Ascending aorta (tissue), 2 donors: ENCODE measurements around the gene TSPEAR. TPM values are rescaled to one million over a fixed set of nuclear protein-coding genes. Genes with fewer than 3 reads are reported as not detected.

ENCODE experiments used
- DNase-seq, 2 donors: peaks; one replicate each; pipeline ENCODE4 v3.0.0-alpha.2; 2019; ENCODE audit warnings: low spot score in 2 of 2
- H3K27ac ChIP-seq, 2 donors: fragments of 200-600 bp; sonication (generic); one replicate each; pipeline ENCODE4 v1.5.1; 2016 to 2017; ENCODE audit warnings: mild to moderate bottlenecking in 1 of 2
- H3K27me3 ChIP-seq: fragments of 200-600 bp; sonication (generic); one replicate; pipeline ENCODE4 v1.5.1; 2017
- H3K36me3 ChIP-seq, 2 donors: fragments of 200-600 bp; sonication (generic); one replicate each; pipeline ENCODE4 v1.5.1; 2016
- H3K4me1 ChIP-seq, 2 donors: fragments of 200-600 bp; sonication (generic); one replicate each; pipeline ENCODE4 v1.5.1; 2016 to 2017; ENCODE audit warnings: mild to moderate bottlenecking in 1 of 2
- H3K4me3 ChIP-seq, 2 donors: fragments of 200-600 bp; sonication (generic); one replicate each; pipeline ENCODE4 v1.5.1; 2016 to 2017; ENCODE audit warnings: mild to moderate bottlenecking in 1 of 2
- H3K9me3 ChIP-seq, 2 donors: fragments of 200-600 bp; sonication (generic); one replicate each; pipeline ENCODE4 v1.5.1; 2016
- CTCF ChIP-seq, 3 experiments: fragments of 200-600 bp in 2 of 3; fragments of 450-650 bp in 1 of 3; sonication (generic) in 2 of 3; IDR thresholded peaks; one replicate each; pipeline ENCODE4 v1.5.1; 2016 to 2019; ENCODE audit warnings: antibody characterized with exemption in 3 of 3, mild to moderate bottlenecking in 1 of 3, moderate library complexity in 1 of 3
- intact Hi-C: fragments of 100-400 bp; cut with DNase I; formaldehyde crosslinking; loops from one replicate; pipeline ENCODE4 v1.15.1; 2023
- total RNA-seq: library from RNA; depleted of rRNA; stranded (reverse); fragments of >200 nt; gene quantifications from one replicate; pipeline ENCODE4 v1.1.0, GENCODE V29; 2016

TSPEAR gene
- total RNA-seq, 1 donor from 2014 or later = not detected

GRCh38 chr21:44718093-44718492 lies 6.7 kb upstream of the TSPEAR start:
- no peak overlapping the region for H3K4me3 ChIP-seq
- no peak overlapping the region for H3K27ac ChIP-seq
- intact Hi-C loops = no loop called here
- no peaks in the 10 kb centered on the region for H3K36me3 ChIP-seq
- no peaks in the 10 kb centered on the region for H3K9me3 ChIP-seq
- H3K27me3 ChIP-seq = no peaks in the 10 kb centered on the region
- no peak for TF ChIP-seq CTCF (IDR thresholded peaks at IDR 0.05)
- no peaks in the 10 kb centered on the region for H3K4me1 ChIP-seq
- DNase-seq = no peak

- Histone ChIP-seq H3K27ac (no peak overlapping the region), H3K4me1 (no peaks in the 10 kb centered on the region), H3K27me3 (peaks cover 4% of the 10 kb centered on the region), H3K4me3 (no peak overlapping the region), H3K9me3 (no peaks in the 10 kb centered on the region), H3K36me3 (no peaks in the 10 kb centered on the region)
- intact Hi-C loops = no loop called here
- no peak for TF ChIP-seq CTCF (IDR thresholded peaks at IDR 0.05)
- DNase-seq = no peak
Observed at GRCh38 chr21:44716984-44717383, 5.6 kb upstream of the TSPEAR start.

- intact Hi-C loops = no loop called here
- Histone ChIP-seq H3K27ac (no peak overlapping the region), H3K27me3 (peaks cover 16% of the 10 kb centered on the region), H3K4me3 (no peak overlapping the region), H3K36me3 (no peaks in the 10 kb centered on the region), H3K9me3 (no peaks in the 10 kb centered on the region), H3K4me1 (no peaks in the 10 kb centered on the region)
- peak in 1 of 2 donors; percentile 30 for DNase-seq
- TF ChIP-seq CTCF (IDR thresholded peaks at IDR 0.05) = no peak
Observed at GRCh38 chr21:44714905-44715304, 3.5 kb upstream of the TSPEAR start.

GRCh38 chr21:44713846-44714245 lies 2.5 kb upstream of the TSPEAR start:
- H3K4me3 ChIP-seq = no peak overlapping the region
- no peaks in the 10 kb centered on the region for H3K36me3 ChIP-seq
- DNase-seq = peak in 1 of 2 donors; percentile 28
- H3K27me3 ChIP-seq = peaks cover 18% of the 10 kb centered on the region
- TF ChIP-seq CTCF (IDR thresholded peaks at IDR 0.05) = no peak
- intact Hi-C loops = no loop called here
- H3K4me1 ChIP-seq = no peaks in the 10 kb centered on the region
- H3K27ac ChIP-seq = no peak overlapping the region
- no peaks in the 10 kb centered on the region for H3K9me3 ChIP-seq

- intact Hi-C loops = no loop called here
- TF ChIP-seq CTCF (IDR thresholded peaks at IDR 0.05) = no peak
- H3K27ac ChIP-seq = no peak overlapping the region
- H3K27me3 ChIP-seq = peaks cover 22% of the 10 kb centered on the region
- H3K9me3 ChIP-seq = no peaks in the 10 kb centered on the region
- no peaks in the 10 kb centered on the region for H3K4me1 ChIP-seq
- peak in 1 of 2 donors; percentile 19 for DNase-seq
- no peak overlapping the region for H3K4me3 ChIP-seq
- no peaks in the 10 kb centered on the region for H3K36me3 ChIP-seq
Observed at GRCh38 chr21:44713130-44713529, 1.8 kb upstream of the TSPEAR start.
